ENCODE results near the gene AGMO. TPM values are rescaled to one million over a fixed set of nuclear protein-coding genes. Genes with fewer than 3 reads are reported as not detected.

AGMO gene
- total and polyA plus RNA-seq, 2 donors (not counting 1 experiment from before 2014, with no cell fraction given), result 0.06 TPM; not detected in 1

- Histone ChIP-seq H3K79me2 (ENCODE audit: control insufficient read depth, insufficient read depth, low read length) (no peaks in the 10 kb centered on the region), H4K20me1 (ENCODE audit: control insufficient read depth, extremely low read depth, insufficient read depth, low read length) (no peaks in the 10 kb centered on the region), H3K4me1 (ENCODE audit: control insufficient read depth, extremely low read depth, insufficient read depth, low read length) (no peaks in the 10 kb centered on the region), H3K9me3 (ENCODE audit: control insufficient read depth, insufficient read depth, low read depth, low read length) (no peaks in the 10 kb centered on the region), H2AFZ (ENCODE audit: low read length) (no peak overlapping the region), H3K27me3 (ENCODE audit: control insufficient read depth, insufficient read depth, low read length) (no peaks in the 10 kb centered on the region), H3K9ac (ENCODE audit: insufficient read depth, low read length) (no peak overlapping the region), H3K27ac (ENCODE audit: insufficient read depth, low read length) (no peak overlapping the region), H3K4me2 (ENCODE audit: extremely low read depth, insufficient read depth, low read length) (no peak overlapping the region), H3K36me3 (ENCODE audit: control insufficient read depth, insufficient read depth, low read length) (no peaks in the 10 kb centered on the region), H3K4me3 (replicated peaks in 1 of 4; ENCODE audit: control extremely low read depth in 1 of 4, insufficient read depth in 1 of 4, low read depth in 3 of 4, low read length in 4 of 4) (no peak overlapping the region)
- no peak for TF ChIP-seq CTCF (conservative IDR thresholded peaks at IDR 0.05 in 1 of 2, IDR thresholded peaks at IDR 0.05 in 1 of 2; ENCODE audit: low read depth in 1 of 2, low read length in 2 of 2)
- TF ChIP-seq EZH2 (IDR thresholded peaks at IDR 0.05; ENCODE audit: low read length, missing control alignments), result no peak
- no peak for DNase-seq (ENCODE audit: low read depth in 2 of 2)
These were observed 85.8 kb downstream of the AGMO start for GRCh38 chr7:15475808-15476530.

GRCh38 chr7:15471669-15471950 lies 90.2 kb downstream of the AGMO start:
- no peak for TF ChIP-seq EZH2 (IDR thresholded peaks at IDR 0.05; ENCODE audit: low read length, missing control alignments)
- no peak for TF ChIP-seq CTCF (conservative IDR thresholded peaks at IDR 0.05 in 1 of 2, IDR thresholded peaks at IDR 0.05 in 1 of 2; ENCODE audit: low read depth in 1 of 2, low read length in 2 of 2)
- Histone ChIP-seq H3K4me1 (ENCODE audit: control insufficient read depth, extremely low read depth, insufficient read depth, low read length) (no peaks in the 10 kb centered on the region), H3K4me2 (ENCODE audit: extremely low read depth, insufficient read depth, low read length) (no peak overlapping the region), H2AFZ (ENCODE audit: low read length) (no peak overlapping the region), H4K20me1 (ENCODE audit: control insufficient read depth, extremely low read depth, insufficient read depth, low read length) (no peaks in the 10 kb centered on the region), H3K27ac (ENCODE audit: insufficient read depth, low read length) (no peak overlapping the region), H3K36me3 (ENCODE audit: control insufficient read depth, insufficient read depth, low read length) (no peaks in the 10 kb centered on the region), H3K9ac (ENCODE audit: insufficient read depth, low read length) (no peak overlapping the region), H3K79me2 (ENCODE audit: control insufficient read depth, insufficient read depth, low read length) (no peaks in the 10 kb centered on the region), H3K4me3 (replicated peaks in 1 of 4; ENCODE audit: control extremely low read depth in 1 of 4, insufficient read depth in 1 of 4, low read depth in 3 of 4, low read length in 4 of 4) (no peak overlapping the region), H3K27me3 (ENCODE audit: control insufficient read depth, insufficient read depth, low read length) (no peaks in the 10 kb centered on the region), H3K9me3 (ENCODE audit: control insufficient read depth, insufficient read depth, low read depth, low read length) (no peaks in the 10 kb centered on the region)
- DNase-seq (ENCODE audit: low read depth in 2 of 2), result no peak

GRCh38 chr7:15470825-15471668 lies 90.8 kb downstream of the AGMO start:
- H4K20me1 ChIP-seq (ENCODE audit: control insufficient read depth, extremely low read depth, insufficient read depth, low read length), result no peaks in the 10 kb centered on the region
- H3K9me3 ChIP-seq (ENCODE audit: control insufficient read depth, insufficient read depth, low read depth, low read length), result no peaks in the 10 kb centered on the region
- DNase-seq (ENCODE audit: low read depth in 2 of 2), result no peak
- H3K4me3 ChIP-seq (replicated peaks in 1 of 4; ENCODE audit: control extremely low read depth in 1 of 4, insufficient read depth in 1 of 4, low read depth in 3 of 4, low read length in 4 of 4), result no peak overlapping the region
- no peak overlapping the region for H2AFZ ChIP-seq (ENCODE audit: low read length)
- H3K79me2 ChIP-seq (ENCODE audit: control insufficient read depth, insufficient read depth, low read length), result no peaks in the 10 kb centered on the region
- no peaks in the 10 kb centered on the region for H3K36me3 ChIP-seq (ENCODE audit: control insufficient read depth, insufficient read depth, low read length)
- H3K4me1 ChIP-seq (ENCODE audit: control insufficient read depth, extremely low read depth, insufficient read depth, low read length), result no peaks in the 10 kb centered on the region
- no peak overlapping the region for H3K27ac ChIP-seq (ENCODE audit: insufficient read depth, low read length)
- no peaks in the 10 kb centered on the region for H3K27me3 ChIP-seq (ENCODE audit: control insufficient read depth, insufficient read depth, low read length)
- TF ChIP-seq EZH2 (IDR thresholded peaks at IDR 0.05; ENCODE audit: low read length, missing control alignments), result no peak
- TF ChIP-seq CTCF (conservative IDR thresholded peaks at IDR 0.05 in 1 of 2, IDR thresholded peaks at IDR 0.05 in 1 of 2; ENCODE audit: low read depth in 1 of 2, low read length in 2 of 2), result no peak
- H3K9ac ChIP-seq (ENCODE audit: insufficient read depth, low read length), result no peak overlapping the region
- no peak overlapping the region for H3K4me2 ChIP-seq (ENCODE audit: extremely low read depth, insufficient read depth, low read length)
